BLaER1 treated with 17β-estradiol and CSF1 and Interleukin-3, amounts not matched to agents 10 nM and 100 nM (cell line): ENCODE measurements around the gene NKAIN4.
A peak's percentile ranks its signal among the peaks of the same experiment; 100 is the strongest.

Experiments used
- H3K27ac ChIP-seq, 11 experiments: shearing (Covaris generic); formaldehyde crosslinking; 2 replicates each; pipeline ENCODE4 v1.8.1; 2022
- H3K27me3 ChIP-seq, 11 experiments: shearing (Covaris generic); formaldehyde crosslinking; 2 replicates each; pipeline ENCODE4 v1.8.1; 2022
- H3K36me3 ChIP-seq, 11 experiments: shearing (Covaris generic); formaldehyde crosslinking; 2 replicates each; pipeline ENCODE4 v1.8.1; 2022
- H3K4me1 ChIP-seq, 10 experiments: shearing (Covaris generic); formaldehyde crosslinking; 2 replicates each; pipeline ENCODE4 v1.8.1; 2022
- H3K4me2 ChIP-seq, 11 experiments: shearing (Covaris generic); formaldehyde crosslinking; 2 replicates each; pipeline ENCODE4 v1.8.1; 2022
- H3K4me3 ChIP-seq, 10 experiments: shearing (Covaris generic); formaldehyde crosslinking; 2 replicates each; pipeline ENCODE4 v1.8.1; 2022
- H3K9ac ChIP-seq, 11 experiments: shearing (Covaris generic); formaldehyde crosslinking; 2 replicates each; pipeline ENCODE4 v1.8.1; 2022
- H3K9me3 ChIP-seq, 11 experiments: shearing (Covaris generic); formaldehyde crosslinking; replicated peaks in 1 of 11; 2 replicates each; pipeline ENCODE4 v1.8.1; 2022
- H4K20me1 ChIP-seq, 11 experiments: shearing (Covaris generic); formaldehyde crosslinking; 2 replicates each; pipeline ENCODE4 v1.8.1; 2022
- Cebpa-rat ChIP-seq, 11 experiments: shearing (Covaris generic); IDR thresholded peaks; 2 replicates each; pipeline ENCODE4 v1.8.1; 2022

The NKAIN4 gene

DNA sequence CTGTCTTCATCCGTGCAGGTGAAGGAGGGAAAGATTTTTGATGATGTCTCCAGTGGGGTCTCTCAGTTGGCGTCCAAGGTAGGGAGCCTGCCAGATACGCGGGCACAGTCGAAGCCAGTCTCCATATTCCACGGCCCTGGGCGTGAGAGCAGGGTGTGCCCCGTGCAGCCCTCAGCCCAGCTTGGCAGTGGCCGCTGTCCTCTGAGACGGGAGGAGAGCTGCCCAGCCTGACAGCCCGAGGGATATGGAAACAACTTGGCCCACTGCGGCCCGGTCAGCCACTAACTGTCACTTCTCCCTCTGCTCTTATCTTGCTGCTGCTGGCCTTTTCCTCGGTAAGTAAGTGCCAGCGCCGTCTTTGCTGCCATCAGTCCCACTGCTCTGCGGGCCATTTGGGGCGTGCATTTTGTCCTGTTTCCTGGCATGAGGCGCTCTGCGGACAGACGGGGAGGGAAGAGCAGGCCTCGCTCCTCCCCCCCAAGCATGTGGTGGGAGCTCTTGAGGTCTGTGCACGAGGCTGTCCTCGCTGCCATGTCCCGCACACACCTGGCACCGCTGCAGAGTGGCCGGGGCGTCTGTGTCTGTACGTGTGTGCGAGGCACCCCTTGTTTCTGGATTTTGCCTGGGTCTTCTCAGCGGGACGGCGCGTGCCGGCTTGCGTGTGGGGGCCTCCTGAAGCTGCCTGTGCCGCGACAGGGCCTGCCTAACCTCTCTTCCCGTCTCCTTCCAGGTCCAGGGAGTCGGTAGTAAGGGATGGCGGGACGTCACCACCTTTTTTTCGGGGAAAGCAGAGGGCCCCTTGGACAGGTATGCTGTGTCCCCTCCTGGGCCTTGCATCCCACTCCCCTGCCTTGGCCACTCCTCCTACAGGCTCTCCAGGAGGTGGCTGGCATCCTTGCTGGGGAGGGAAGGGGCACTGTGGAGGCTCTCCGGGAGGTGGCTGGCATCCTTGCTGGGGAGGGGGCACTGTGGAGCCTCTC, 31.7 kb upstream of the NKAIN4 start:
- H3K4me3 ChIP-seq = peak overlapping the region in 4 of 10 experiments; percentile 52 to 61 (median 54); a peak in 6 of 20 replicates
- H3K4me2 ChIP-seq = peak overlapping the region; percentile 62 to 98 (median 92)
- peak overlapping the region in 10 of 11 experiments; percentile 3 to 78 (median 66); a peak in 12 of 22 replicates for H3K9ac ChIP-seq
- no peak for TF ChIP-seq Cebpa-rat (IDR thresholded peaks at IDR 0.05)
- peak overlapping the region in 3 of 11 experiments; percentile 69 to 79 (median 78); a peak in 4 of 22 replicates for H3K27ac ChIP-seq
- H3K9me3 ChIP-seq = no peaks in the 10 kb centered on the region
- peaks cover 35 to 76% (median 64%) of the 10 kb centered on the region in 11 experiments; a peak in 21 of 22 replicates for H3K36me3 ChIP-seq
- peaks cover 44 to 100% (median 83%) of the 10 kb centered on the region in 11 experiments; a peak in 21 of 22 replicates for H4K20me1 ChIP-seq
- no peaks in the 10 kb centered on the region for H3K27me3 ChIP-seq
- H3K4me1 ChIP-seq = peaks cover 46 to 99% (median 86%) of the 10 kb centered on the region in 10 experiments

DNA sequence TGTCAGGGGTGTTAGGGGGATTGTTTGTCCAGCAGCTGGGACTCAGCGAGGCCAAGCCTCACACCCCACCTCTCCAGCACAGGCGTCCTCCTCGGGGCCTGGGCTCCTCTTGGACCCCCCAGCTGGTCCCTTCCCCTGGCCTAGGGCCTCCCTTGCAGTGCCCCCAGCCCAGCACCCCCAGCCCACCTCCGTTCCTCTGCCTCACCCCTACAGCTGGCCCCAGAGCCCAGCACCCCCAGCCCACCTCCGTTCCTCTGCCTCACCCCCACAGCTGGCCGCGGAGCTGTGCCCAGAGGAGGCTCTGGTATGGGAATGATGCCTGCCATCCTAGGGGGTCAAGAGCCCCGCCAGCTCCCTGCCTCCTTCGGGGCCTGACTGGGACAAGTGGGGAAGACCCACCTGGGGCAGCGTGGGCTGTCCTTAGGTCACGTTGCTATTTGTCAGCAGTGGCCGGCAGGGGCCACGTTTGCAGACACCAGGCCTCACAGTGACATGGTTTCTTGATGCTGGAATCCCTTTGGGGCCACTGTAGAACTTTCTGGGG, 30.8 kb upstream of the NKAIN4 start:
- no peaks in the 10 kb centered on the region for H3K9me3 ChIP-seq
- peak overlapping the region; percentile 62 to 98 (median 92) for H3K4me2 ChIP-seq
- no peaks in the 10 kb centered on the region for H3K27me3 ChIP-seq
- peaks cover 40 to 100% (median 83%) of the 10 kb centered on the region in 11 experiments; a peak in 21 of 22 replicates for H4K20me1 ChIP-seq
- peak overlapping the region; percentile 20 to 79 (median 60); a peak in 18 of 22 replicates for H3K27ac ChIP-seq
- peaks cover 51 to 99% (median 87%) of the 10 kb centered on the region in 10 experiments for H3K4me1 ChIP-seq
- H3K36me3 ChIP-seq = peaks cover 39 to 83% (median 73%) of the 10 kb centered on the region in 11 experiments; a peak in 21 of 22 replicates
- peak overlapping the region; percentile 35 to 78 (median 66); a peak in 19 of 22 replicates for H3K9ac ChIP-seq
- H3K4me3 ChIP-seq = peak overlapping the region in 9 of 10 experiments; percentile 19 to 61 (median 52); a peak in 15 of 20 replicates
- TF ChIP-seq Cebpa-rat (IDR thresholded peaks at IDR 0.05) = no peak

DNA sequence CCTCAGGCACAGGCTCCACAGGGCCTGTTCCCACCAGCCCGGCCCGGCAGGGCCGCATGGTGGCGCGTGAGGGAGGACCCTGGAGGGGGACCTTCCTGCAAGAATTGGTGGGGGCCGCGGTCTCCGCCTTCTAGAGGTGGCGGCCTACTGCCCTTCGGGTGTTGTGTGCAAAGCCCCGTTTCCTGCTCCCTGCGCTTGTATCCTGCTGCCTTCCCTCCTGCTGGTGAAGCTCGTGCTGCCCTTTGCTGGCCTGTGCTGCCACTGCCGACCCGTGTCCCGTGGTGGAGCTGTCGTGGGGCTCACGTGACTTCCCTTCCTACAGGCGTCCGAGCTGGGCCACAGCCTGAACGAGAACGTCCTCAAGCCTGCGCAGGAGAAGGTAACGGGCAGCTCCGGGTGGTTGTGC, 30.3 kb upstream of the NKAIN4 start:
- Histone ChIP-seq H3K4me3 (peak overlapping the region in 9 of 10 experiments; percentile 19 to 61 (median 52); a peak in 16 of 20 replicates), H3K27me3 (no peaks in the 10 kb centered on the region), H3K36me3 (peaks cover 44 to 87% (median 77%) of the 10 kb centered on the region in 11 experiments), H3K9ac (peak overlapping the region; percentile 35 to 78 (median 66); a peak in 19 of 22 replicates), H3K27ac (peak overlapping the region; percentile 32 to 79 (median 60); a peak in 19 of 22 replicates), H3K4me1 (peaks cover 51 to 100% (median 91%) of the 10 kb centered on the region in 10 experiments), H4K20me1 (peaks cover 35 to 100% (median 82%) of the 10 kb centered on the region in 11 experiments; a peak in 21 of 22 replicates), H3K4me2 (peak overlapping the region; percentile 62 to 98 (median 92)), H3K9me3 (no peaks in the 10 kb centered on the region)
- TF ChIP-seq Cebpa-rat (IDR thresholded peaks at IDR 0.05) = no peak

DNA sequence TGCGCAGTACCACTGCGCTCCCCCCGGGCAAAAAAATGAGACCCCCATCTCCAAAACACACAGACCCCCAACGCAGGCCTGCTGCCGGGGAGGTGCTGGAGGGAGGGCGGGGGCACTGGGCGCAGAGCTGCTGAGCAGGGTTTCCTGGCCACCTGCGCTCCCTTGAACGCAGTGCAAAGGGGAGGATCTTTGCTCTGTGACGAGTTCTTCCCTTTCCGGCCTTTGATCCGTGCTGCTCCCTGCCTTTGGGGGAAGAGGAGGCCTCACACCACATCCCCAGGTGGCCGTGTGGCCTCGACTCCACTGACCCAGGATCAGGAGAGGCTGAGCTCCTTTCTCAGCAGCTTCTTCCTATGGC, 29.8 kb upstream of the NKAIN4 start:
- no peak for TF ChIP-seq Cebpa-rat (IDR thresholded peaks at IDR 0.05)
- no peaks in the 10 kb centered on the region for H3K9me3 ChIP-seq
- H3K27ac ChIP-seq = peak overlapping the region; percentile 12 to 79 (median 60); a peak in 19 of 22 replicates
- H3K4me1 ChIP-seq = peaks cover 55 to 100% (median 94%) of the 10 kb centered on the region in 10 experiments
- H3K4me2 ChIP-seq = peak overlapping the region; percentile 62 to 98 (median 92)
- peak overlapping the region in 8 of 10 experiments; percentile 36 to 61 (median 52); a peak in 15 of 20 replicates for H3K4me3 ChIP-seq
- H3K36me3 ChIP-seq = peaks cover 44 to 87% (median 77%) of the 10 kb centered on the region in 11 experiments
- H3K9ac ChIP-seq = peak overlapping the region in 10 of 11 experiments; percentile 35 to 78 (median 64); a peak in 18 of 22 replicates
- no peaks in the 10 kb centered on the region for H3K27me3 ChIP-seq
- H4K20me1 ChIP-seq = peaks cover 30 to 100% (median 82%) of the 10 kb centered on the region in 11 experiments; a peak in 20 of 22 replicates

DNA sequence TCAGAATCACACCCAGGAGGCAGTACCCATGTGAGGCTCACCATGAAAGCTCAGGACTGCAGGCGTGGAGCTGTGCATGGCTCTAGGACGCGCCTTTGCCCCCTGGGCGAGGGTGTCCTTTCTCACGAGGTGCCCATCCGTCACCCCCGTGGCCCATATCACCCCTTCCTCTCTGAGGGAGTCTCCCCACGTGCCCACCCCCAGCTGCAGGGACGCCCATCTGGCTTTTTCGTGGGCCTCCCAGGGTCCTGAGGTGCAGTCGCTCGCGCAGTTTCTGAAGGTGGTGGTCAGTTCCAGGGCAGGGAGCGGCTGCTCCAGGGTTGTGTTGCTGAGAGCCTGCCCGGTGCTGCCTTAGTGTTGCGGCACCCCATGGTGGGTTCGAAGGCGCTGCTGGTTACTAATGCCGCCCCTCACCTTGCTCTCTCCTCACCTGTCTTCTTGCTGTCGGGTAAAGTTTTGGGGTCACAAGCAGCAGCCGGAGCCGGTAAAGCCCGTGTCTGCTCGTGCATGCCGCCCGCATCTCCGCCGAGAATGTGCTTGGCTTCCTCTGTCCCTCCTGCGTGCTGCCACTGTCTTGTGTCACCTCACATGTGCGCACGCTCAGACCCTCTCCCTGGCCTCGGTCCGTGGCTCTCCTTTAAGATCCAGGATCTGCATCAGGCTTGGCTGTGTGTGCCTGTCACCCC, 29.3 kb upstream of the NKAIN4 start:
- Histone ChIP-seq H3K27ac (peak overlapping the region in 6 of 11 experiments; percentile 4 to 79 (median 70); a peak in 6 of 22 replicates), H3K4me2 (peak overlapping the region; percentile 62 to 98 (median 92)), H3K9ac (peak overlapping the region in 8 of 11 experiments; percentile 35 to 78 (median 69); a peak in 15 of 22 replicates), H3K36me3 (peaks cover 44 to 87% (median 75%) of the 10 kb centered on the region in 11 experiments), H4K20me1 (peaks cover 25 to 100% (median 79%) of the 10 kb centered on the region in 11 experiments; a peak in 20 of 22 replicates), H3K4me1 (peaks cover 60 to 100% (median 96%) of the 10 kb centered on the region in 10 experiments), H3K9me3 (no peaks in the 10 kb centered on the region), H3K4me3 (peak overlapping the region in 7 of 10 experiments; percentile 45 to 61 (median 53); a peak in 10 of 20 replicates), H3K27me3 (no peaks in the 10 kb centered on the region)
- TF ChIP-seq Cebpa-rat (IDR thresholded peaks at IDR 0.05) = no peak

DNA sequence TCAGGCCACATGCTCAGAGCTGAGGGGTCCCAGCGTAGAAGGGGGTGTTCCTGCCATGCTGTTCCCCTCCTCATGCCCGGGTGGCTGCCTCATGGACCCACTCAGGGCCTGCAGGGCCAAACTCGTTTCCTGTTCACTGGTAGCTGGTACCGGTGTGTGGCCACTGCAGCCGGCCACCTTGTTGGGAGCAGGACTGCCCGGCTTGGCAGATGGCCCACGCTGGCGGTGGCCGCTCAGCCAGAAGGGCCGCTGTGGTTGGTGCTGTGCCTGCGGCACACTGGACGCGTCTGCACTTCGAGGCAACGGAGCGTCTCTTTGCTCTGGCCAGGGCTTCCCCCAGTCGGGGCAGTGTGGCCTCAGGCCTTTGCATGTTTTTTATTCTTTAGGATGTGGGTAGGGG, 28.7 kb upstream of the NKAIN4 start:
- no peak for TF ChIP-seq Cebpa-rat (IDR thresholded peaks at IDR 0.05)
- H3K27ac ChIP-seq = peak overlapping the region in 3 of 11 experiments; percentile 4 to 79 (median 69); a peak in 3 of 22 replicates
- H3K36me3 ChIP-seq = peaks cover 44 to 87% (median 75%) of the 10 kb centered on the region in 11 experiments
- H3K9ac ChIP-seq = peak overlapping the region in 4 of 11 experiments; percentile 72 to 78 (median 76); a peak in 10 of 22 replicates
- peaks cover 65 to 100% (median 96%) of the 10 kb centered on the region in 10 experiments for H3K4me1 ChIP-seq
- H3K27me3 ChIP-seq = no peaks in the 10 kb centered on the region
- H3K4me2 ChIP-seq = peak overlapping the region; percentile 62 to 98 (median 92)
- H4K20me1 ChIP-seq = peaks cover 21 to 100% (median 81%) of the 10 kb centered on the region in 11 experiments; a peak in 20 of 22 replicates
- peak overlapping the region in 2 of 10 experiments; percentile 52 to 61; a peak in 2 of 20 replicates for H3K4me3 ChIP-seq
- H3K9me3 ChIP-seq = no peaks in the 10 kb centered on the region

DNA sequence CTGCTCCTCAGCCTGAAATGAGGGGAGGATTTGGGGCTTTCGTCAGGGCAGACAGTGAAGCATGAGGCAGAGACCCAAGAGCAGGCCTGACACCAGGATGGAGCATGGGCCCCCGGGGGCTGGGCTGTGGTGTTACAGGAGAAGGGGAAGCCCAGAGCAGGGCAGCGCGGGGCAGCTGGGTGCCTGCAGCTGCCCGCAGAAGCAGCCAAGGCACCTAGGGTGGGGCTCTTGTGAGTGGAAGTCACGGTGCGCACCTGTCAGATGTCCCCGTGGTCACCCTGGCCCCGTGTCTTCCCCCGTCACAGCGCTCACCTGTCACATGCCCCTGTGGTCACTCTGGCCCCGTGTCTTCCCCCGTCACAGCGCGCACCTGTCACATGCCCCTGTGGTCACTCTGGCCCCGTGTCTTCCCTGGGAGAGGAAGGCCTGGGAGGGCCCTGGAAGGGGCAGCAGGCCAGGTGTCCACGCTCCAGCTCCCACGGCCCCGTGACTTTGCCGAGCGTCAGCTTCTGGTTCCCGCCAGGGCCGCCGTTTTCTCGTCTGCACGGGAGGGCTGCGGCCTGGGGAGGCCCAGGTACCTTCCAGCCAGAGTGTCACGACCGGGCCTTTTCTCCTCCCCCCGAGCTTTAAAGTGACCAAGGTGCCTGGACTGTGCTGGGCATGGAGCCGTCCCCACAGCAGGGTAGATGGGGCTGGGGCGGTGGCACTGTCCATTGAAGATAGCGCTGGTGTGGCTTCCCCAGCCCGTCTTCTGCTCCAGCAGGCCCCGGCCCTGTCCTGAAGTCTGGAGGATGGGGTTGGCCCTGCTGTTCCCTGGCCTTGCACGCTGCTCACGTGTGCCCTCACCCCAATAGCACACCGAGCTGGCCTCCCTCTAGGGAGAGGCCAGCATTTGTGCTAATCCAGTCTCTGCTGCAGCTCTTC, 27.7 kb upstream of the NKAIN4 start:
- H3K9me3 ChIP-seq = no peaks in the 10 kb centered on the region
- no peak for TF ChIP-seq Cebpa-rat (IDR thresholded peaks at IDR 0.05)
- peak overlapping the region; percentile 44 to 98 (median 92); a peak in 21 of 22 replicates for H3K4me2 ChIP-seq
- H4K20me1 ChIP-seq = peaks cover 27 to 100% (median 88%) of the 10 kb centered on the region in 11 experiments; a peak in 20 of 22 replicates
- peaks cover 44 to 87% (median 75%) of the 10 kb centered on the region in 11 experiments for H3K36me3 ChIP-seq
- no peaks in the 10 kb centered on the region for H3K27me3 ChIP-seq
- peaks cover 72 to 97% (median 96%) of the 10 kb centered on the region in 10 experiments for H3K4me1 ChIP-seq
- peak overlapping the region in 1 of 10 experiments; percentile 61; a peak in 1 of 20 replicates for H3K4me3 ChIP-seq
- peak overlapping the region in 2 of 11 experiments; percentile 23 to 34; a peak in 3 of 22 replicates for H3K27ac ChIP-seq
- H3K9ac ChIP-seq = peak overlapping the region in 5 of 11 experiments; percentile 22 to 78 (median 51); a peak in 7 of 22 replicates
